CD4-positive, alpha-beta T cell treated with Interleukin-17A for 1 hour (primary cell): Measurements from ENCODE around the gene AP3S2.
A peak's percentile ranks its signal among the peaks of the same experiment; 100 is the strongest.
"Not testable (repeated sequence)": the region's sequence is repeated elsewhere in the genome, so short reads cannot be mapped to it uniquely, and the experiment has no call there.

Experiments
- DNase-seq: peaks from one replicate; pipeline ENCODE4 v3.0.0-alpha.2; 2020

Gene AP3S2

GRCh38 chr15:89797678-89798201 is 96.1 kb downstream of the AP3S2 start:
- DNase-seq, result no peak

GRCh38 chr15:89795996-89796395 is 97.8 kb downstream of the AP3S2 start:
- no peak for DNase-seq

GRCh38 chr15:89794627-89795241 is 99.1 kb downstream of the AP3S2 start:
- DNase-seq, result no peak

GRCh38 chr15:89792106-89792805 is 101.5 kb downstream of the AP3S2 start:
- DNase-seq, result no peak

- DNase-seq, result no peak
Measured at GRCh38 chr15:89790661-89791060, 103.1 kb downstream of the AP3S2 start.

- DNase-seq, result no peak
Measured at GRCh38 chr15:89790206-89790605, 103.6 kb downstream of the AP3S2 start.

GRCh38 chr15:89788585-89788984 is 105.2 kb downstream of the AP3S2 start:
- DNase-seq, result not testable (repeated sequence)

GRCh38 chr15:89787944-89788343 is 105.8 kb downstream of the AP3S2 start:
- DNase-seq, result no peak

- DNase-seq, result no peak
Measured at GRCh38 chr15:89785774-89786140, 108.0 kb downstream of the AP3S2 start.

GRCh38 chr15:89785064-89785773 is 108.6 kb downstream of the AP3S2 start:
- DNase-seq, result no peak

GRCh38 chr15:89784686-89784960 is 109.2 kb downstream of the AP3S2 start:
- DNase-seq, result no peak

- no peak for DNase-seq
Measured at GRCh38 chr15:89783861-89784685, 109.7 kb downstream of the AP3S2 start.

GRCh38 chr15:89783111-89783860 is 110.5 kb downstream of the AP3S2 start:
- DNase-seq, result no peak

- DNase-seq, result peak; percentile 2
Measured at GRCh38 chr15:89782619-89782950, 111.2 kb downstream of the AP3S2 start.

- DNase-seq, result no peak
Measured at GRCh38 chr15:89781891-89782618, 111.7 kb downstream of the AP3S2 start.

GRCh38 chr15:89781055-89781454 is 112.7 kb downstream of the AP3S2 start:
- peak; percentile 3 for DNase-seq

- DNase-seq, result no peak
Measured at GRCh38 chr15:89780601-89781000, 113.2 kb downstream of the AP3S2 start.
